DOHH2 (cell line): Measurements from ENCODE around the gene PDE2A.
A peak's percentile ranks its signal among the peaks of the same experiment; 100 is the strongest.

Source experiments
- H3F3A ChIP-seq: fragments of 200-600 bp; sonication (generic), shearing (Covaris generic); 2 replicates; pipeline ENCODE4 v1.6.0; 2016; ENCODE audit warnings: antibody characterized with exemption, mild to moderate bottlenecking; ENCODE audit not compliant: control insufficient read depth, insufficient read depth
- H3K27ac ChIP-seq: fragments of 200-600 bp; sonication (generic); 2 replicates; pipeline ENCODE4 v1.5.1; 2014; ENCODE audit warnings: low read depth, mild to moderate bottlenecking, low read length, moderate library complexity
- H3K27me3 ChIP-seq: fragments of 200-600 bp; sonication (generic); 2 replicates; pipeline ENCODE4 v1.6.1; 2014; ENCODE audit warnings: mild to moderate bottlenecking, low read length, mixed read lengths; ENCODE audit not compliant: control insufficient read depth
- H3K36me3 ChIP-seq: fragments of 200-600 bp; sonication (generic); 2 replicates; pipeline ENCODE4 v1.6.1; 2014; ENCODE audit warnings: mild to moderate bottlenecking, low read length, moderate library complexity, mixed read lengths; ENCODE audit not compliant: control insufficient read depth
- H3K4me1 ChIP-seq: fragments of 200-600 bp; sonication (generic); 2 replicates; pipeline ENCODE4 v1.6.1; 2014; ENCODE audit warnings: mild to moderate bottlenecking, low read length, mixed read lengths; ENCODE audit not compliant: control insufficient read depth
- H3K4me2 ChIP-seq: fragments of 200-600 bp; sonication (generic); 2 replicates; pipeline ENCODE4 v1.6.0; 2014; ENCODE audit warnings: mild to moderate bottlenecking, low read length, moderate library complexity
- H3K4me3 ChIP-seq: fragments of 200-600 bp; sonication (generic); 2 replicates; pipeline ENCODE4 v1.5.1; 2014; ENCODE audit warnings: mild to moderate bottlenecking, low read length, mixed read lengths
- H3K79me2 ChIP-seq: fragments of 200-600 bp; sonication (generic); 2 replicates; pipeline ENCODE4 v1.6.1; 2014; ENCODE audit warnings: mild to moderate bottlenecking, low read length, mixed read lengths; ENCODE audit not compliant: control insufficient read depth
- H3K9me2 ChIP-seq: fragments of 200-600 bp; sonication (generic); replicated peaks from 2 replicates; pipeline ENCODE4 v1.6.1; 2014; ENCODE audit warnings: mild to moderate bottlenecking, low read length, mixed read lengths; ENCODE audit not compliant: control insufficient read depth
- H3K9me3 ChIP-seq: fragments of 200-600 bp; sonication (generic); 2 replicates; pipeline ENCODE4 v1.6.1; 2014; ENCODE audit warnings: antibody characterized with exemption, low read length, mixed read lengths; ENCODE audit not compliant: control insufficient read depth, insufficient read depth
- H4K20me1 ChIP-seq: fragments of 200-600 bp; sonication (generic); 2 replicates; pipeline ENCODE4 v1.6.0; 2014; ENCODE audit warnings: low read depth, mild to moderate bottlenecking, antibody characterized with exemption, low read length, moderate library complexity; ENCODE audit not compliant: control insufficient read depth, insufficient read depth
- CTCF ChIP-seq: fragments of 200-600 bp; sonication (generic); IDR thresholded peaks from one replicate; pipeline ENCODE4 v1.5.1; 2014; ENCODE audit warnings: antibody characterized with exemption, mild to moderate bottlenecking, low read depth, low read length; ENCODE audit not compliant: poor library complexity, severe bottlenecking
- EZH2phosphoT487 ChIP-seq: fragments of 200-600 bp; sonication (generic); IDR thresholded peaks from 2 replicates; pipeline ENCODE4 v1.6.1; 2017; ENCODE audit warnings: borderline replicate concordance, mild to moderate bottlenecking, antibody characterized with exemption, low read length, moderate library complexity, mixed read lengths

Gene PDE2A

GRCh38 chr11:72609045-72609444 is 65.2 kb downstream of the PDE2A start:
- Histone ChIP-seq H3K4me1 (0 out of 2 replicates have a peak, but pooled peaks cover 1% of the 10 kb centered on the region), H3F3A (no peaks in the 10 kb centered on the region), H3K79me2 (no peaks in the 10 kb centered on the region), H4K20me1 (no peaks in the 10 kb centered on the region), H3K36me3 (no peaks in the 10 kb centered on the region), H3K9me2 (no peaks in the 10 kb centered on the region), H3K27me3 (peaks cover 23% of the 10 kb centered on the region), H3K4me2 (no peak overlapping the region), H3K9me3 (no peaks in the 10 kb centered on the region), H3K4me3 (no peak overlapping the region), H3K27ac (no peak overlapping the region)
- TF ChIP-seq CTCF (peak; percentile 69), EZH2phosphoT487 (no peak)

DNA sequence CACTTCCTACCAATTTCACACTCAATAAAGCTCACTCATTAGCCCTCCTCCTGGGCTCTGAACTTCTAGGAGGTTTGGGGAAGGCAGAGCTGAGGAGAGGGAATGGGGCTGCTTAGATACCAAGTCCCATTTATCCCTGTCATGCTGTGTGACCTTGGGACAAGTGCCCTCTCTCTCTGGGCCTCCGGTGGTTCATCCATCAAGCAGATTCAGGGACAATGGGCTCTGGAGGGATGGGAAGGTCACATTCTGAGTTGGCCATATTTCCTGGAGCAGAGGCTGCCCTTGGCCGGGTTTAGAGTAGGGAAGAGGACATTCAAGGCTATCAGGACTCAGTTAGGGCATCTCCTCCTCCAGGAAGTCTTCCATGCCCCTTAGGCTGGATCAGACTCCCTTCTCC is 66.7 kb downstream of the PDE2A start:
- Histone ChIP-seq H3K4me2 (no peak overlapping the region), H3K27ac (no peak overlapping the region), H3K36me3 (no peaks in the 10 kb centered on the region), H3K4me1 (no peaks in the 10 kb centered on the region), H4K20me1 (no peaks in the 10 kb centered on the region), H3K79me2 (no peaks in the 10 kb centered on the region), H3K9me3 (no peaks in the 10 kb centered on the region), H3F3A (no peaks in the 10 kb centered on the region), H3K4me3 (no peak overlapping the region), H3K9me2 (no peaks in the 10 kb centered on the region), H3K27me3 (peaks cover 20% of the 10 kb centered on the region)
- TF ChIP-seq EZH2phosphoT487 = no peak
- TF ChIP-seq CTCF = no peak

GRCh38 chr11:72606748-72607468 is 67.3 kb downstream of the PDE2A start:
- no peaks in the 10 kb centered on the region for H3K9me3 ChIP-seq
- H3F3A ChIP-seq = no peaks in the 10 kb centered on the region
- no peak overlapping the region for H3K27ac ChIP-seq
- TF ChIP-seq CTCF = no peak
- no peak for TF ChIP-seq EZH2phosphoT487
- H3K36me3 ChIP-seq = no peaks in the 10 kb centered on the region
- no peaks in the 10 kb centered on the region for H3K9me2 ChIP-seq
- no peaks in the 10 kb centered on the region for H4K20me1 ChIP-seq
- no peak overlapping the region for H3K4me3 ChIP-seq
- no peaks in the 10 kb centered on the region for H3K79me2 ChIP-seq
- no peaks in the 10 kb centered on the region for H3K4me1 ChIP-seq
- no peak overlapping the region for H3K4me2 ChIP-seq
- H3K27me3 ChIP-seq = peaks cover 17% of the 10 kb centered on the region
